ENCODE data around the gene MOSPD3.
"Not testable (repeated sequence)": the region's sequence is repeated elsewhere in the genome, so short reads cannot be mapped to it uniquely, and the experiment has no call there.

Gene MOSPD3

GRCh38 chr7:100611983-100612729 lies at the start of gene MOSPD3:
MOSPD3 (plus strand) TSS chr7:100612540; CDS start chr7:100612792, 252 bp downstream.
- TF ChIP-seq SP1 (IDR thresholded peaks at IDR 0.05): no peak
- no peak for TF ChIP-seq FOXM1 (IDR thresholded peaks at IDR 0.05; ENCODE audit: borderline replicate concordance)
- no peak for TF ChIP-seq FOXA1 (IDR thresholded peaks at IDR 0.05)
- no peak for TF ChIP-seq TARDBP (IDR thresholded peaks at IDR 0.05)
- no peak for TF ChIP-seq BHLHE40 (IDR thresholded peaks at IDR 0.05; ENCODE audit: borderline replicate concordance)
- no peak for TF ChIP-seq SUZ12 (IDR thresholded peaks at IDR 0.05)
- no peak for TF ChIP-seq LEF1 (IDR thresholded peaks at IDR 0.05; ENCODE audit: borderline replicate concordance)
- TF ChIP-seq PKNOX1 (IDR thresholded peaks at IDR 0.05): peak; percentile 95
- TF ChIP-seq CTBP1 (IDR thresholded peaks at IDR 0.05; ENCODE audit: borderline replicate concordance): no peak
- TF ChIP-seq L3MBTL2 (conservative IDR thresholded peaks at IDR 0.05): no peak; the same call in 1 of the 2 replicates
- TF ChIP-seq FOXK2 (IDR thresholded peaks at IDR 0.05): no peak
- TF ChIP-seq NFRKB (IDR thresholded peaks at IDR 0.05): no peak
- no peak for TF ChIP-seq ZNF384 (IDR thresholded peaks at IDR 0.05)
- peak; percentile 38 for TF ChIP-seq ELF4 (IDR thresholded peaks at IDR 0.05)
- POLR2A ChIA-PET: interaction anchor here (0.7 to 2.3 kb wide), 12 partner anchors 9 to 263 kb away, joined by 3 to 23 read pairs (median 4); partner anchors contain the start of genes FBXO24, GNB2, LRCH4 and POP7
- CTCF ChIA-PET: interaction anchor here (1.0 to 1.9 kb wide), 5 partner anchors 17 to 107 kb away, joined by 3 to 9 read pairs (median 4); partner anchors contain the start of genes FBXO24 and LRCH4
- DNase-seq (ENCODE audit: extremely low spot score): peak; percentile 97

- ChIA-PET CTCF (interaction anchor here (1.5 to 2.1 kb wide), 2 partner anchors 25 to 97 kb away, joined by 6 to 8 read pairs; no protein-coding TSS in a partner anchor), POLR2A (interaction anchor here (1.7 kb wide), 1 partner anchor 24 kb away, joined by 8 read pairs; the partner anchor contains the start of gene FBXO24)
- TF ChIP-seq PKNOX1 (IDR thresholded peaks at IDR 0.05) (no peak), FOXM1 (IDR thresholded peaks at IDR 0.05; ENCODE audit: borderline replicate concordance) (no peak), TARDBP (IDR thresholded peaks at IDR 0.05) (no peak), BHLHE40 (IDR thresholded peaks at IDR 0.05; ENCODE audit: borderline replicate concordance) (no peak), L3MBTL2 (conservative IDR thresholded peaks at IDR 0.05) (no peak), LEF1 (IDR thresholded peaks at IDR 0.05; ENCODE audit: borderline replicate concordance) (no peak), ELF4 (IDR thresholded peaks at IDR 0.05) (no peak), ZNF384 (IDR thresholded peaks at IDR 0.05) (no peak), SP1 (IDR thresholded peaks at IDR 0.05) (no peak), FOXK2 (IDR thresholded peaks at IDR 0.05) (no peak), NFRKB (IDR thresholded peaks at IDR 0.05) (no peak), FOXA1 (IDR thresholded peaks at IDR 0.05) (no peak), ARNT (IDR thresholded peaks at IDR 0.05) (no peak)
- no peak for DNase-seq (ENCODE audit: extremely low spot score)
Measured at GRCh38 chr7:100563100-100563564, 49.2 kb upstream of the MOSPD3 start.

- no peak for TF ChIP-seq PKNOX1 (IDR thresholded peaks at IDR 0.05)
- no peak for TF ChIP-seq FOXM1 (IDR thresholded peaks at IDR 0.05; ENCODE audit: borderline replicate concordance)
- TF ChIP-seq HDGF (IDR thresholded peaks at IDR 0.05; ENCODE audit: borderline replicate concordance): no peak
- no peak for TF ChIP-seq ARNT (IDR thresholded peaks at IDR 0.05)
- TF ChIP-seq TARDBP (IDR thresholded peaks at IDR 0.05): no peak
- TF ChIP-seq L3MBTL2 (conservative IDR thresholded peaks at IDR 0.05): no peak
- TF ChIP-seq CTBP1 (IDR thresholded peaks at IDR 0.05; ENCODE audit: borderline replicate concordance): no peak
- TF ChIP-seq FOXK2 (IDR thresholded peaks at IDR 0.05): no peak
- TF ChIP-seq SUZ12 (IDR thresholded peaks at IDR 0.05): no peak
- no peak for TF ChIP-seq NFRKB (IDR thresholded peaks at IDR 0.05)
- TF ChIP-seq LEF1 (IDR thresholded peaks at IDR 0.05; ENCODE audit: borderline replicate concordance): no peak
- no peak for TF ChIP-seq SP1 (IDR thresholded peaks at IDR 0.05)
- no peak for TF ChIP-seq ELF4 (IDR thresholded peaks at IDR 0.05)
- TF ChIP-seq ZNF384 (IDR thresholded peaks at IDR 0.05): no peak
- TF ChIP-seq BHLHE40 (IDR thresholded peaks at IDR 0.05; ENCODE audit: borderline replicate concordance): no peak
- POLR2A ChIA-PET: interaction anchor here (0.9 to 1.7 kb wide), 2 partner anchors 23 to 25 kb away, joined by 3 to 8 read pairs; partner anchors contain the start of gene FBXO24
- CTCF ChIA-PET: interaction anchor here (0.6 to 2.1 kb wide), 8 partner anchors 9 to 135 kb away, joined by 3 to 8 read pairs (median 5); no protein-coding TSS in a partner anchor
- peak; percentile 79 for DNase-seq (ENCODE audit: extremely low spot score)
Measured at GRCh38 chr7:100563809-100564400, 48.4 kb upstream of the MOSPD3 start.

- ChIA-PET CTCF (interaction anchor here (0.6 to 2.1 kb wide), 8 partner anchors 9 to 134 kb away, joined by 3 to 8 read pairs (median 5); no protein-coding TSS in a partner anchor), POLR2A (interaction anchor here (0.9 to 1.7 kb wide), 2 partner anchors 22 to 24 kb away, joined by 3 to 8 read pairs; partner anchors contain the start of gene FBXO24)
- not testable (repeated sequence) for DNase-seq (ENCODE audit: extremely low spot score)
Measured at GRCh38 chr7:100564405-100564804, 47.9 kb upstream of the MOSPD3 start.

- ChIA-PET POLR2A (no interaction called here), CTCF (interaction anchor here (0.7 to 1.8 kb wide), 5 partner anchors 19 to 140 kb away, joined by 3 to 8 read pairs (median 4); no protein-coding TSS in a partner anchor)
- no peak for DNase-seq (ENCODE audit: extremely low spot score)
- TF ChIP-seq ZNF384 (IDR thresholded peaks at IDR 0.05): no peak
- no peak for TF ChIP-seq SP1 (IDR thresholded peaks at IDR 0.05)
- no peak for TF ChIP-seq ELF4 (IDR thresholded peaks at IDR 0.05)
- TF ChIP-seq TARDBP (IDR thresholded peaks at IDR 0.05): no peak
- TF ChIP-seq ARNT (IDR thresholded peaks at IDR 0.05): no peak
- no peak for TF ChIP-seq LEF1 (IDR thresholded peaks at IDR 0.05; ENCODE audit: borderline replicate concordance)
- no peak for TF ChIP-seq PKNOX1 (IDR thresholded peaks at IDR 0.05)
- no peak for TF ChIP-seq L3MBTL2 (conservative IDR thresholded peaks at IDR 0.05)
- TF ChIP-seq HDGF (IDR thresholded peaks at IDR 0.05; ENCODE audit: borderline replicate concordance): no peak
- no peak for TF ChIP-seq SUZ12 (IDR thresholded peaks at IDR 0.05)
- no peak for TF ChIP-seq CTBP1 (IDR thresholded peaks at IDR 0.05; ENCODE audit: borderline replicate concordance)
- TF ChIP-seq FOXK2 (IDR thresholded peaks at IDR 0.05): no peak
Measured at GRCh38 chr7:100565133-100565571, 47.2 kb upstream of the MOSPD3 start.

Measured in HEK293T (cell line).